ENCODE measurements around the gene WDR37.

DNA sequence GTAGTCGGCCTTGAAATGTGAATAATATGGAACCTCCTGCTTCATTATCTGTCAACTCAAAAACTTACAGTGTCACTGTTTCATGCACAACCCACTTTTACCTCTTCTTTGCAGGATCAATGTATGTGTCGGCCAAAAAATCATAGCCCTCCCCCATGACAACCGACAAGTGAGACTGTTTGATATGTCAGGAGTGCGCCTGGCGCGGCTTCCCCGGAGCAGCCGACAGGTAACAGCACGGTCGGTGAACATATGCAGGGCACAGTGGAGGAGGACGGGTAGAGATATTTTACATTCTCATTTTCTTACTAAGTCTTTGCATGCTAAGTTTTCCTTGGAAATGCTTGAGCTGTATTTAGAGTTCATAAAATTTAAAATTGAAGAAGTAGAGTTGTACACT, 68.6 kb downstream of the WDR37 start:
- TF ChIP-seq, protein P1, sequence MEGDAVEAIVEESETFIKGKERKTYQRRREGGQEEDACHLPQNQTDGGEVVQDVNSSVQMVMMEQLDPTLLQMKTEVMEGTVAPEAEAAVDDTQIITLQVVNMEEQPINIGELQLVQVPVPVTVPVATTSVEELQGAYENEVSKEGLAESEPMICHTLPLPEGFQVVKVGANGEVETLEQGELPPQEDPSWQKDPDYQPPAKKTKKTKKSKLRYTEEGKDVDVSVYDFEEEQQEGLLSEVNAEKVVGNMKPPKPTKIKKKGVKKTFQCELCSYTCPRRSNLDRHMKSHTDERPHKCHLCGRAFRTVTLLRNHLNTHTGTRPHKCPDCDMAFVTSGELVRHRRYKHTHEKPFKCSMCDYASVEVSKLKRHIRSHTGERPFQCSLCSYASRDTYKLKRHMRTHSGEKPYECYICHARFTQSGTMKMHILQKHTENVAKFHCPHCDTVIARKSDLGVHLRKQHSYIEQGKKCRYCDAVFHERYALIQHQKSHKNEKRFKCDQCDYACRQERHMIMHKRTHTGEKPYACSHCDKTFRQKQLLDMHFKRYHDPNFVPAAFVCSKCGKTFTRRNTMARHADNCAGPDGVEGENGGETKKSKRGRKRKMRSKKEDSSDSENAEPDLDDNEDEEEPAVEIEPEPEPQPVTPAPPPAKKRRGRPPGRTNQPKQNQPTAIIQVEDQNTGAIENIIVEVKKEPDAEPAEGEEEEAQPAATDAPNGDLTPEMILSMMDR (IDR thresholded peaks at IDR 0.05): no peak
- TF ChIP-seq EZH2 (IDR thresholded peaks at IDR 0.05; ENCODE audit: borderline replicate concordance, insufficient read depth, low read depth, low read length, poor library complexity, severe bottlenecking): no peak

All from B cell (primary cell).